Lower lobe of right lung (tissue), 2 donors: ENCODE measurements around the gene SPATA31E1. TPM values are rescaled to one million over a fixed set of nuclear protein-coding genes. Genes with fewer than 3 reads are reported as not detected.

ENCODE experiments used
- ATAC-seq, 2 donors: fragments of 200-7000 bp; cut with Tn5 transposase; one replicate each; pipeline ENCODE4 v1.9.1; 2020 to 2022; ENCODE audit warnings: mild to moderate bottlenecking in 2 of 2, moderate library complexity in 2 of 2
- DNase-seq: peaks from one replicate; pipeline ENCODE4 v3.0.0-alpha.2; 2020
- H3K27ac ChIP-seq: fragments of 200-600 bp; one replicate; pipeline ENCODE4 v1.8.0; 2022
- H3K27me3 ChIP-seq: fragments of 200-600 bp; one replicate; pipeline ENCODE4 v1.8.0; 2022; ENCODE audit warnings: low read depth
- H3K36me3 ChIP-seq: fragments of 200-600 bp; one replicate; pipeline ENCODE4 v1.8.0; 2022; ENCODE audit warnings: mild to moderate bottlenecking
- H3K4me1 ChIP-seq: fragments of 200-600 bp; one replicate; pipeline ENCODE4 v1.8.0; 2022
- H3K4me3 ChIP-seq: fragments of 200-600 bp; one replicate; pipeline ENCODE4 v1.8.0; 2022; ENCODE audit warnings: mild to moderate bottlenecking
- H3K9me3 ChIP-seq: fragments of 200-600 bp; one replicate; pipeline ENCODE4 v1.8.0; 2022
- intact Hi-C: fragments of 100-400 bp; cut with DNase I; formaldehyde crosslinking; loops from one replicate; pipeline ENCODE4 v1.11.0; 2022
- total RNA-seq: library from RNA; stranded (reverse); fragmentation: NEBNext Ultra II Directional; extraction: Animal tissue kit (Norgen Biotek cat#: 25700); gene quantifications from one replicate; pipeline ENCODE4 v1.2.1, GENCODE V29; 2021
- TF ChIP-seq, protein P1 (sequence below): fragments of 200-600 bp; IDR thresholded peaks from one replicate; pipeline ENCODE4 v1.8.0; 2022; ENCODE audit warnings: antibody characterized with exemption, mild to moderate bottlenecking
- donor health status: DM: no; HTN: yes; CAD: no; lungs with severe emphysema.

The SPATA31E1 gene
- total RNA-seq, 1 donor from 2014 or later, result not detected

GRCh38 chr9:87874304-87874623, 8.4 kb upstream of the SPATA31E1 start:
- intact Hi-C loops, result no loop called here
- TF ChIP-seq, protein P1, sequence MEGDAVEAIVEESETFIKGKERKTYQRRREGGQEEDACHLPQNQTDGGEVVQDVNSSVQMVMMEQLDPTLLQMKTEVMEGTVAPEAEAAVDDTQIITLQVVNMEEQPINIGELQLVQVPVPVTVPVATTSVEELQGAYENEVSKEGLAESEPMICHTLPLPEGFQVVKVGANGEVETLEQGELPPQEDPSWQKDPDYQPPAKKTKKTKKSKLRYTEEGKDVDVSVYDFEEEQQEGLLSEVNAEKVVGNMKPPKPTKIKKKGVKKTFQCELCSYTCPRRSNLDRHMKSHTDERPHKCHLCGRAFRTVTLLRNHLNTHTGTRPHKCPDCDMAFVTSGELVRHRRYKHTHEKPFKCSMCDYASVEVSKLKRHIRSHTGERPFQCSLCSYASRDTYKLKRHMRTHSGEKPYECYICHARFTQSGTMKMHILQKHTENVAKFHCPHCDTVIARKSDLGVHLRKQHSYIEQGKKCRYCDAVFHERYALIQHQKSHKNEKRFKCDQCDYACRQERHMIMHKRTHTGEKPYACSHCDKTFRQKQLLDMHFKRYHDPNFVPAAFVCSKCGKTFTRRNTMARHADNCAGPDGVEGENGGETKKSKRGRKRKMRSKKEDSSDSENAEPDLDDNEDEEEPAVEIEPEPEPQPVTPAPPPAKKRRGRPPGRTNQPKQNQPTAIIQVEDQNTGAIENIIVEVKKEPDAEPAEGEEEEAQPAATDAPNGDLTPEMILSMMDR, result no peak
- no peaks in the 10 kb centered on the region for H3K27me3 ChIP-seq
- ATAC-seq (no peak), DNase-seq (no peak)
- no peak overlapping the region for H3K27ac ChIP-seq
- H3K4me3 ChIP-seq, result no peak overlapping the region
- H3K36me3 ChIP-seq, result no peaks in the 10 kb centered on the region
- H3K4me1 ChIP-seq, result no peaks in the 10 kb centered on the region
- no peaks in the 10 kb centered on the region for H3K9me3 ChIP-seq

DNA sequence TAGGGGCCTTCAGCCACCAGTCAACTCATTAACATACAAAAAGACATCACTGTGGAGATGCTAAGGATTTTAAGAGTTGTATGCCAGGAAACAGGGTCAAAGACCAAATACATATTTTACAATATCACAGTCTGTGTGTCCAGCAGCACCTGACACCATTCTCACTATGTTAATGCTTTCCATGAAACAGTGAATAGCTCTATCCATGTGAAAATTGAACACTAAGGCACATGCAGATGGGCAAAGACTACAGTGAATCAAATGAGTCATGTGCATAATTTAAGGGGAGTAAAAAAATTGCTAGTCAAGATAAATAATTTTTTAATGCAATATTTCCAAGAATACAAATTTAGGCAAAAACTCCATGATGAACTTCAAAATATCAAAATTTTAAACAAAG, 7.6 kb upstream of the SPATA31E1 start:
- Histone ChIP-seq H3K27ac (no peak overlapping the region), H3K36me3 (no peaks in the 10 kb centered on the region), H3K9me3 (no peaks in the 10 kb centered on the region), H3K27me3 (no peaks in the 10 kb centered on the region), H3K4me3 (no peak overlapping the region), H3K4me1 (no peaks in the 10 kb centered on the region)
- TF ChIP-seq, protein P1, result no peak
- intact Hi-C loops, result no loop called here
- ATAC-seq, result no peak
- no peak for DNase-seq

GRCh38 chr9:87875831-87876545, 6.7 kb upstream of the SPATA31E1 start:
- Histone ChIP-seq H3K4me3 (no peak overlapping the region), H3K27me3 (no peaks in the 10 kb centered on the region), H3K9me3 (no peaks in the 10 kb centered on the region), H3K36me3 (no peaks in the 10 kb centered on the region), H3K27ac (no peak overlapping the region), H3K4me1 (no peaks in the 10 kb centered on the region)
- DNase-seq, result no peak
- TF ChIP-seq, protein P1, result no peak
- intact Hi-C loops, result no loop called here
- ATAC-seq, result no peak

DNA sequence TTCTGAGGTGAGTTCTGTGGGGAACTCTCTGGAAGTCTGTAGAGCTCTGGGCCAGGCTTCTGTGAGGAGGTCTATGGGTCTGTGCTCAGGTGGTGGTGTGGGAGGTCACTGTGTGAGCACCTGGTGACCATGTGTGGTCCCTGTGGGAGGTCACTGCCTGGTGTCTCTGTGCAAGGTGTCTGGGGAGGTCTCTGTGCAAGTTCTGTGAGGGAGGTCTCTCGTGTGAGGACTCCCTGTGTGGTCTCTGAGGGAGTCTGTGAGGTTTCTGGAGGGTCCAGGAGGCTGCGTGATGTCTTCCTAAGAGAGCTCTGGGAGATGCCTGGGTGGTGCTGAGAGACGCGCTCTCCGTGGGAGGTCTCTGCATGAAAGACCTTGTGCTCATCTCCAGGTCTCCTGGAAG, 6.0 kb upstream of the SPATA31E1 start:
- H3K4me3 ChIP-seq, result no peak overlapping the region
- no peak overlapping the region for H3K27ac ChIP-seq
- no peaks in the 10 kb centered on the region for H3K36me3 ChIP-seq
- H3K27me3 ChIP-seq, result no peaks in the 10 kb centered on the region
- TF ChIP-seq, protein P1, result no peak
- ATAC-seq, result no peak
- H3K4me1 ChIP-seq, result no peaks in the 10 kb centered on the region
- no peak for DNase-seq
- no peaks in the 10 kb centered on the region for H3K9me3 ChIP-seq
- intact Hi-C loops, result no loop called here

GRCh38 chr9:87878989-87879511, 3.6 kb upstream of the SPATA31E1 start:
- no peak for DNase-seq
- no peak overlapping the region for H3K27ac ChIP-seq
- no peaks in the 10 kb centered on the region for H3K27me3 ChIP-seq
- intact Hi-C loops, result no loop called here
- no peaks in the 10 kb centered on the region for H3K36me3 ChIP-seq
- H3K9me3 ChIP-seq, result no peaks in the 10 kb centered on the region
- ATAC-seq, result peak in 1 of 2 donors; percentile 37
- TF ChIP-seq, protein P1, result no peak
- H3K4me3 ChIP-seq, result no peak overlapping the region
- no peaks in the 10 kb centered on the region for H3K4me1 ChIP-seq
